GM19463 (cell line): ENCODE measurements around the gene PDE3B.
"Not testable (repeated sequence)": the region's sequence is repeated elsewhere in the genome, so short reads cannot be mapped to it uniquely, and the experiment has no call there.

Experiments
- ATAC-seq: cut with Tn5 transposase; IDR thresholded peaks from one replicate; pipeline ENCODE4 v1.9.1; 2021; ENCODE audit warnings: mild to moderate bottlenecking, moderate library complexity; ENCODE audit not compliant: unreplicated experiment

The PDE3B gene

DNA sequence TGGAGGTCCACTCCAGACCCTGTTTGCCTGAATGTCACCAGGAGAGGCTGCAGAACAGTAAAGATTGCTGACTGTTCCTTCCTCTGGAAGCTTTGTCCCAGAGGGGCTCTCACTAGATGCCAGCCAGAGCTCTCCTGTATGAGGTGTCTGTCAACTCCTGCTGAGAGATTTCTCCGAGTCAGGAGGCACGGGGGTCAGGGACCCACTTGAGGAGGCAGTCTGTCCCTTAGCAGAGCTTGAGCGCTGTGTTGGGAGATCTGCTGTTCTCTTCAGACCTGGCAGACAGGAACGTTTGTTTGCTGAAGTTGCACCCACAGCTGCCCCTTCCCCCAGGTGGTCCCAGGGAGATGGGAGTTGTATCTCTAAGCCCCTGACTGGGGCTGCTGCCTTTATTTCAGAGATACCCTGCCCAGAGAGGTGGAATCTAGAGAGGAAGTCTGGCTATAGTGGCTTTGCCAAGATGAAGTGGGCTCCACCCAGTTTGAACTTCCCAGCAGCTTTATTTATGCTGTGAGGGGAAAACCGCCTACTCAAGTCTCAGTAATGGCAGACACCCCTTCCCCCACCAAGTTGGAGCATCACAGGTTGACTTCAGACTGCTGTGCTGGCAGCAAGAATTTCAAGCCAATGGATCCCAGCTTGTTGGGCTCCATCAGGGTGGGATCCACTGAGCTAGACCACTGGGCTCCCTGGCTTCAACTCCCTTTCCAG, 99.4 kb downstream of the PDE3B start:
- ATAC-seq = no peak

DNA sequence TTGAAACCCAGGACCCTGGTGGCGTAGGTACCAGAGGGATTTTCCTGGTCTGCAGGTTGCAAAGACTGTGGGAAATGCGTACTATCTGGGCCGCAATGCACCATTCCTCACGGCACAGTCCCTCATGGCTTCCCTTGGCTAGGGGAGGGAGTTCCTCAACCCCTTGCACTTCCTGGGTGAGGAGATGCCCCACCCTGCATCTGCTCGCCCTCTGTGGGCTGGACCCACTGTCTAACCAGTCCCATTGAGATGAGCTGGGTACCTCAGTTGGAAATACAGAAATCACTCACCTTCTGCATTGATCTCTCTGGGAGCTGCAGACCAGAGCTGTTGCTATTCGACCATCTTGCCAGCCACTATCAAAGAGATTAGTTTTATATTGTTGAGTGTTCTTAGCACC, 100.1 kb downstream of the PDE3B start:
- not testable (repeated sequence) for ATAC-seq

DNA sequence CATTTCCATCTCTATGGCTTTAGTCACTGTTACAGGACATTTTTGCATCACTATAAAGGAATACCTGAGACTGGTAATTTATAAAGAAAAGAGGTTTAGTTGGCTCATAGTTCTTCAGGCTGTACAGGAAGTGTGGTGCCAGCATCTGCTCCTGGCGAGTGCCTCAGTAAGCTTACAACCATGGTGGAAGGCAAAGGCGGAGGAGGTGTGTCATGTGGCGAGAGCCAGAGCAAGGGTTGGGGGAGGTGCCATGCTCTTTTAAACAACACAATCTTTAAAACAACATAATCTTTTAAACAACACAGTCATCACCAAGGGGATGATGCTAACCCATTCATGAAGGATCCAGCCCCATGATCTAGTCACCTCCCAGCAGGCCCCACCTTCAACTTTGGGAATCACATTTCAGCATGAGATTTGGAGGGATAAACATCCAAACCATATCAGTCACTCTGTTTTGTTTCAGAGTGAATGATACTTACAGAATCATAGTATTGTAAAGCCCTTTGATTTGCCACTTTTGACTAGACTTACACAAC, 103.3 kb downstream of the PDE3B start:
- no peak for ATAC-seq

DNA sequence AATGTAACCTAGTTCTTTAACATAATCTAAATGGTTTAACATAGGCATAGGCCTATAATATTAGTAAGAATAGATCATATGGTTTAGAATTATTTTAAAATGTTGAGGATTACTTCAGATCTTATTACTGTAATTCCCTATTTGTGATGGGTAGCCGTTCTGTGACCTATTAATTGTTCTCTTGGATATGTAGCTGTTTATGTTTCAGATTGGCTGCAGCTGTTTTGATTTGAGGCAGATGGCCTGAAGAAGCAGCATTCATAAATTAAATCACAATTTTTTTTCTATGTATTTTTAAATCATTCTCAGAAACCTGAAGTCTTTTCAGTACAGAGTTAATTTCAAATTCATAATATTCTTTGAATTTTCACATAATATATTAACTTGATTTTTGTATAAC, 104.5 kb downstream of the PDE3B start:
- ATAC-seq = no peak

DNA sequence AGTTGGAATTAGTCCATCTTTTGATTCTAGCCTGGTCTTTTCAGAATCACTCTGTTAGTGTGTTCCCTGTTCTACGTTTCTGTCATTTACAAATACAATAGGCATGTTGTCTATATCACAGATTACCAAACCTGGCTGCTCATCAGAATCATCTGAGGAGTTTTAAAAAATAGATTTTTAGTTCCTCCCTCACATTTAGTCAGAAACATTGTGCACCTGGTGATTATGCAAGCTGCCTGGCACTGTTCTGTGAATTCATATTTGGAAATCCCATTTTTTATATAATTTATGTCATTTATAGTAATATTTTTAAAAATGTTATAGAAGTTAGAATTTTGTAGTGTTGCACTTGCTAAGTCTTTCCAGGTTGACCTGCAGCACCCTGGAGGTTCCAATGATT, 107.3 kb downstream of the PDE3B start:
- no peak for ATAC-seq

DNA sequence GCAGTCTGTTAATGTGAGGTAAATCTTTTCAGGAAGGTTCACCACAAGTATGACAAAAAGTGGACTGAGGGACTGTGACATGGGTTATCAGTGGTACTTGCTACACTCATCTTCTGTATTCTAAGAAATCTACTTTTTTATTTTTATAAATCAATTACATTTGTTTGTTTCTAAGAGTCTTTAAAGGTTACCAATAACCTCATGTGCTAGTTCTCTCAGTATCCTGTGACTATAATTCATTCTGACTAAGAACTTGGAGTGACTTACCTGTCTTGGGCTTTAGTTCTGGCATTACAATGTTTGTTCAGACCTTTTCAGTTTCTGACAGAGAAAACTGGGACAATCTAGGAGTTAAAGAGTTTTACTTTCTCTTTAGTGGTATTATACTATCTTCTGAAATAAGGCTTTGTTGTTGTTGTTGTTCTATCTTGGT, 108.4 kb downstream of the PDE3B start:
- no peak for ATAC-seq

DNA sequence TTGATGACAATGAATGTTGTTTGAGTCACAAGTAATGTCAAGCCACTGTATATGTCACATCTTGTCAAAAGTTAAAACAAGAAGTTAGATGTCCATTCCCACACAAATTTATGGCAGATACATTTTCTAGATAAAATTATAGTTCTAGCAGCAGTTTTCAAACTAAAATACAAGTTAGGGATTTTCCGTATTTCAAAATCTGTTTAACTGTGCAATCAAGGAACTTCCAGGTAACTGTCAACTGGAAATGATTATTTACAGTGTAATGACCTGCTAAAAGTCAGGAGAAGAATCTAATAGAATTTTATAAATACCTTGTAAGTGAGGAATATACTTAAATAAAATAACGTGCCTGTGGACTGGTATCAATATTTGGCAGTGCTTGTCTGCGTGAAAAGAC, 111.5 kb downstream of the PDE3B start:
- no peak for ATAC-seq

DNA sequence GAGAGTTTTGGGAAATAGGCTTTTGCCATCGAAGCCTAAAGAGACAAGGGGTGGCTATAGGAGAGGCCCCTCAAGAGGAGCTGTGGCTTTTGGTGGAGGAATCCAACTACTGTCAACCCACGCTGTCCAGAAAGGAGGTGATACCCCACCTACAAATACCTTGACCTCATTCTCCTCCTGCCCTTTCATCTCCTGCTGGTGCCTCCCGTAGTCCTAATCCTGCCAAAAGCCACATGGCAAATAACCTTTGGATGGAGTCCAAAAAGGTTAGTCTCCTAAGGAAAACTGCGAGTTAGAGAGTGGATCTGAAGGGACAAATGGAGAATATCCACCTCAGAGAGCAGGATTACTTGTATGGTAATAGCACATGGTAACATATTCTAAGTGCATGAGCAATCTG, 112.7 kb downstream of the PDE3B start:
- ATAC-seq = no peak

DNA sequence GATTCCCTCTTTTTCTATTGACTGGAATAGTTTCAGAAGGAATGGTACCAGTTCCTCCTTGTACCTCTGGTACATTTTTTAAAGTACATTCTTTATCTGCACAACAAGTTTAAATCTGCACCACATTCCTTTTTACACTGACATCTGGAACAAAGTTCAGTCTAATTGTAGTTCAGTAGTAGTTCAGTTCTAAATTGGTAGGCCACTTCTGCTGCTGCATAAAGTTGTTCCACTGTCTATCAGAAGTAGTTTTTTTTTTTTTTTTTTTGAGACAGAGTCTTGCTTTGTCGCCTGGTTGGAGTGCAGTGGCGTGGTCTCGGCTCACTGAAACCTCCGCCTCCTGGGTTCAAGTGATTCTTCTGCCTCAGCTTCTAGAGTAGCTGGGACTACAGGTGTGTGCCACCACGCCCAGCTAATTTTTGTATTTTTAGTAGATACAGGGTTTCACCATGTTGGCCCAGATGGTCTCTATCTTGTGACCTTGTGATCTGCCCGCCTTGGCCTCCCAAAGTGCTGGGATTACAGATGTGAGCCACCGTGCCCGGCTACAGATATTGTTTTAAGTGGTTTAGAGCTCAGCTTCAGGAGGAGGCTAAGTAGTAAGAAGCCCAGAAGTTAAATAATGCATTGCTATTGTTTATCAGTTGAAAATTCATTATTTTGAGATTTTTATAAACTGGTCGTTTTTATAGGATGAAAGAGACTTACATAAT, 115.9 kb downstream of the PDE3B start:
- ATAC-seq = not testable (repeated sequence)

DNA sequence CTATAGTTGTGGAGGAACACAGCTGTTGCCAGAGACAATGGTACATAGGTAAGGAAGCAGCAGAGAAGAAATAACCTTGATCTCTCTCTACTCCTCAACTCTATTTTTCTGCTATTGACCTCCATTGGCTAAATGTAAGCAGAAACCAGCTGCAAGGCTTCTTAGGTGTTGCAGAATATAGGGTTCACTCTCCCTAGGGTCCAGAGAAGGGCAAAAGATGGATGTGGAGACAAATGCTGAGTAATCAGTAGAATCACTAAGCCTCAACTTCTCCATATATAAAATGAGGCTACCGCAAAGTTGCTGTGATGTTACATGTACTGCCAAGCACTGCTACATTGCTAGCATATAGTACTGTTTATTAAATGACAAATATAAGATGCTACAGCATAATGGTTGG, 120.6 kb downstream of the PDE3B start:
- ATAC-seq = no peak

DNA sequence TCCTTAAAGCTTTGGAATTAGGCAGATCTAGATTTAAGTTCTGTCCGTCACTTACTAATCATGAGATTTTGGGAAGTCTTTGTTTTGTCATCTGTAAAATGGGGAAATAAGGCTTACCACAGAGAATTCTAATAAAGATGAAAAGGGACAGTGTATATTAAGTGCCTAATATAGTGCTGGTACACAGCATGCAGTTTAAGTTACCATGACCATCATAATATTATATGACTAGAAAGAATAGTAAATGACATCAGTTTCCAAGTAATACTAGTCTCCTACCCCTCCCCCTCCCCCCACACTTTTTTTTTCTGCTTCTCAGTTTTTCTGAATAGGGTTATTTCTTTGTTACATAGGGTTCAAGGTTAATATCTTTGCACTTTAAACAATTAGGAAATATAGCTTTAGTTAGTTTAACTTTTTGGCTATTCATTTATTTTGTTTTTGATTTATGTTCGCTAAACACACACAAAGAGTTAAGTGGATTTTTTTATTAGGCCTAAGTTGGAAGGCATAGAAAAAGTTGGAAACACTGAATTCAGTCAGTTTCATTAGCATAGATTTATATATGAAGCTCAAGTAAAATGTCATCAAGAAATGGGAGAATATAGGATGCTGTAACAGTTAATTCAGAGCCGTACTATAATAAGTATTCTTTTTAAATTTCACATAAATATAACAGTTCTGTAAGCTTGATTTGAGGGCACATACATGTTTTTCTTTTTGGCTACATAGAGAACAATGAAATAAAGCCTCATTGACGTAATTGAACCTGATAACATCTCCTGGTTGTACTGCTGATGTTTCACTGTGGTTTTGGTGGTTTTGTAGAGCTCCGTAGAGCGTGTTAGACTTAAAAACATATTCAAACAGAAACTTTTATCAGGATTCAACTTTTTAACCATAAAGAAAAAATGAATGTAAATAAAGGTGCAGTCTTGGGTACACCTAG, 121.2 kb downstream of the PDE3B start:
- ATAC-seq = peak; percentile 83

DNA sequence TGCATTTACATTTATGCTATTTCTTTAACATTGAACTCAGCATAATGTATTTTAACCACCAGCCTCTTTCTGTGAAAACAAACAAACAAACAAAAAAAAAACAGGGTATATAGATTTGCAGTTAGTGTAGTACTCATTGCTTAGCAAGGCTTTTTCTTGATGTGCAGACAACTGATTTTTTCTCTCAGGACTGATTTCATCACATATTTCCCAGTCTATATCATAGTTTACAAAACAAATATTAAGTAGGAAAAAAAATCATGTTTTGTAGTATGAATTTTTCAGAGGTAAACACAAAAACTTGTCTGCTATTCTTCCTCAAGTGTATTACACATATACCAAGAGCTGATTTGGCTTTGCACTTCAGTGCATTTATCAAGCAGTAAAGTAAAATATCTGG, 123.0 kb downstream of the PDE3B start:
- no peak for ATAC-seq

DNA sequence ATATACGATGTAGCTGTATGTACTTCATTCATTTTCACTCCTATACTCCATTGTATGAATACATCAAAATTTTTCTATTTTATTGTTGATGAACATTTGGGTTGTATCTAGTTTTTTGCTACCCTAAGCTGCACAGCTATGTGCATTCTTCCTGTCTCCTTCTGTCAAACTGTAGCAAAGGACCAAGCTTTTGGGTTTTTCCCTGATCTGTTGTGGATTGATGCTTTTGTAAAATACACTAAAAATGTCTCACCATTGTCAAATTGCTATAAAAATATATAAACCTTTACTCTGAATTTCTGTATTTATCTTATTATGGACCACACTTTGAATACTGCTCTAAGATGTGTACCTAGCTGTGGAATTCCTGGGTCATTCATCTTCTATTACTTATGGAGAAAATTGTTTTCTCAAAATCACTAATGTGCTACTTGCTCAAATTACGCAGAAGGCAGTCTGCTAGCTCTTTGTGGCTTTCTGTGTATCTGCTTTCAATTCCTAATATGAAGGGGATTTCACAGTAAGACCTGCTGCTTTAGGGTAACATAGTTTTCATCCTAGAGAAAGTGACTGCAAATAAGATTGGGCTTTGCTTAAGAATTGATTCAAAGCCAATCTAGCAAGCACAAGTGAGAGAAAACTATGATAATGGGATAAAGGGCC, 125.1 kb downstream of the PDE3B start:
- peak; percentile 67 for ATAC-seq

DNA sequence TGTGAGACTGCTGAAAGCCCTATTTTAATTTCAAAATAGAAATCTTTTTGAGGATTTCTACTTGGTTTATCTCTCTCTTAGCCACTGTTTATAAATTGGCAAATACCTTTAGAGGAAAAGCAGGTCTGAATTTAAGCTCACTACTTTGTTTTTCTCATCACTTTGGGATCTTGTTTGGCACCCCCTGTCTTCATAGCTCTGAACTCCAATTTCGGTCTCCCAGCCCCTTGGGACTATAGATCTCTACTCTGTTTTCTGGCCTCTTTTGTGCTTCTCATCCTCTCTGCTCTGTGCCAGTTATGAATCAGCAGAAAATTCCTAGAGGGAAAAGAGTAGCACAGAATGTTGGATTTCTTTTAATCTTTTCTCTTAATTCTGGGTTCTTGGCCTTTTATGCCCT, 130.2 kb downstream of the PDE3B start:
- no peak for ATAC-seq

DNA sequence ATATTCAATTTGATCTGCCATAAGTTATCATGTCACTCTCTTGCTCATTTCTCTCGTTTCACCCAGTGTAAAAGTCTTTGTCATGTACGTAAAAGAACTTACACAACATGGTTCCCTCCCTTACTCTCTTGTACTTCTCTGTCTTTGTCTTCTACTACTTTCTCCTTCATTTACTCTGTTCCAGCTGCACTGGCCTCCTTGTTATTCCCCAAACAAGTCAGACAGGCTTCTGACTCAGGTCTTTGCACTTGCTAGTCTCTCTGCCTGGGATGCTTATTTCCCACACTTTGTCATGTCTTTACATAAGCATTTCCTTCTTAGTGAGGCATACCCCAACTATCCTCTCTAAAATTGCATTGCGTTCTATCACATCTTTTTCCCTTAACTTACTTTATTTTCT, 131.1 kb downstream of the PDE3B start:
- ATAC-seq = no peak

DNA sequence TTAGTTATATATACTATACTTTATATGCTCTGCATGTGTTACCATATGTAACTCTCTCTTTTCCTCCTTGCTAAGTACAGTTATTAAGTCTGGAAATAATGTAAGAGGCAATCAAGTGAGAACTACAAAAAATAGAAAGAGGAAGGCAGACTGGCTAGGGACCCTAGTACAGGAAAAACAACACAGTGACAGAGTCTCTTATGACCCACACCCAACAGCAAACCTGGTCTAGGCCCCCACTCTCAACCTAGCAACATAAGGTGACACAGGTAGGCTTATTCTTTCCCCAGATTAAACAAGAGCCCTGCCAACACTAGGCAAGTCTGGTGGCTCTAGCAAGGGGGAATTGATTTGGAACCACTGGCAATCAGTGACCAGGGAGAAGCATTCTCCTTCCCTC, 132.3 kb downstream of the PDE3B start:
- no peak for ATAC-seq

DNA sequence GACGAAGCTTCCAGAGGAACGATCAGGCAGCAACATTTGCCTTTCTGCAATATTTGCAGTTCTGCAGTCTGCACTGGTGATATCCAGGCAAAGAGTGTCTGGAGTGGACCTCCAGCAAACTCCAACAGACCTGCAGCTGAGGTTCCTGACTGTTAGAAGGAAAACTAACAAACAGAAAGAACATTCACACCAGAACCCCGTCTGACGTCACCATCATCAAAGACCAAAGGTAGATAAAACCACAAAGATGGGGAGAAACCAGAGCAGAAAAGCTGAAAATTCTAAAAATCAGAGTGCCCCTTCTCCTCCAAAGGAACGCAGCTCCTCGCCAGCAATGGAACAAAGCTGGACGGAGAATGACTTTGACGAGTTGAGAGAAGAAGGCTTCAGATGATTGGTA, 134.9 kb downstream of the PDE3B start:
- ATAC-seq = not testable (repeated sequence)

DNA sequence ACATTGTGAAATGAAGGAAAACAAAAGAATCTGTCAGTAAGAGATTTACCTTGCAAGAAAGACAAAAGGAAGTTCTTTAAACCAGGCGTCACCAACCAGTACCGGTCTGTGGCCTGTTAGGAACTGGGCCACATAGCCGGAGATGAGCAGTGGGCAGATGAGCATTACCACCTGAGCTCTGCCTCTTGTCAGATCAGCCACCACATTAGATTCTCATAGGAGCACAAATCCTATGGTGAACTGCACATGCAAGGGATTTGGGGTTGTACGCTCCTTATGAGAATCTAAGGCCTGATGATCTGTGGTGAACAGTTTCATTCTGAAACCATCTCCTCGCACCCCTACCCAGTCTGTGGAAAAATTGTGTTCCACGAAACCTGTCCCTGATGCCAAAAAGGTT, 140.2 kb downstream of the PDE3B start:
- no peak for ATAC-seq

DNA sequence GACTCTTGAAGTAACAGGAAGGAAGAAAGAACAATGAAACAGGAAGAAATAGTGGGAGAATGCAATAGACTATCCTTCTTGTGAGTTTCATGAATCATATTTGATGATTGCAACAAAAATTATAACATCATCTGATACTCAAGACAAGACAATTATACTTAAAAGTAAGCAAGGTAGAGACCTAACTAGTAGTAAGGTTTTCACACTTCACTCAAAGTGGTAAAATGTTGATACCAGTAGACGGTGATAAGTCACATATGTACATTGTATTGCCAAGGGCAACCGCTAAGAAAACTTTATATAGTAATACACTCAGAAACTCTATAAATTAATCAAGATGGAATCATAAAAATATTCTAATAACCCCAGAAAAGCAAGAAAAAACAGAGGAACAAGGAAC, 140.6 kb downstream of the PDE3B start:
- no peak for ATAC-seq

DNA sequence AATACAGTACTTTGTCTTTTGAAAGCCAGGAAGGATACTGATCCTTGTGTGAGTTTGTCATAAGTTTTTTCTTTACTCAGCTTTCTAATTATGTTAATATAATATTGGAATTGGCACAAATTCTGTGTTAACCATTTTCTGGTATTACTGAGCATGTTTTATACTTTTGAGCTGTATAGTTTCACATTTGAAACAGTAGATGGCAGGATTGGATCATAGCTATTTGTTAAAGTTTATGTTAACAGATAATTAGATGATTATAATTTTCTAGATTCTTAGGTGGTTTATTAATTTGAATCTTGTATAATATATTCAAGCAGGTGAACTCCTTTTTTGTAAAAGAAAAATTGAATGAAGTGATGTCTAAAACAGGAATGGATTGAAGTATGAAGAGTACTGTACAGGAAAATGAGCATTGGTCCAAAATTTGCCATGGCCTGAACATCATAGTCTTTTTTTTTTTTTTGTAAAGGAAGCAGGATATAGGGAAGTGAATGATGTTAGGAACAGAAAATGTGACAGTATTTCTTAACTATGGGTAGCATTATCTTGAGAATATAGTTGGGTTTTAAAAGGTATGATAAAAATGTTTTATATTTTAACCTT, 146.4 kb downstream of the PDE3B start:
- no peak for ATAC-seq
